GM10266 (cell line): ENCODE results near the gene FURIN.
A peak's percentile ranks its signal among the peaks of the same experiment; 100 is the strongest.
"Not testable (repeated sequence)": the region's sequence is repeated elsewhere in the genome, so short reads cannot be mapped to it uniquely, and the experiment has no call there.

ENCODE experiments used
- DNase-seq: peaks from one replicate; pipeline ENCODE4 v3.0.0; 2012; ENCODE audit errors: extremely low spot score
- CTCF ChIP-seq: IDR thresholded peaks from 2 replicates; pipeline ENCODE4 v1.5.1; 2012; ENCODE audit warnings: mild to moderate bottlenecking, low read depth; ENCODE audit not compliant: control insufficient read depth, insufficient read depth; ENCODE audit errors: missing control alignments

FURIN gene

GRCh38 chr15:90870354-90871138 is 2.2 kb downstream of the FURIN start:
- no peak for DNase-seq
- no peak for TF ChIP-seq CTCF

- peak; percentile 66 for DNase-seq
- TF ChIP-seq CTCF, result no peak
Measured at GRCh38 chr15:90871139-90871715, 2.8 kb downstream of the FURIN start.

GRCh38 chr15:90871716-90872485 is 3.5 kb downstream of the FURIN start:
- peak; percentile 59 for DNase-seq
- TF ChIP-seq CTCF, result no peak

GRCh38 chr15:90872486-90873184 is 4.2 kb downstream of the FURIN start:
- no peak for TF ChIP-seq CTCF
- DNase-seq, result peak; percentile 73

- no peak for DNase-seq
- no peak for TF ChIP-seq CTCF
Measured at GRCh38 chr15:90873488-90873997, 5.2 kb downstream of the FURIN start.

GRCh38 chr15:90873998-90874605 is 5.7 kb downstream of the FURIN start:
- no peak for TF ChIP-seq CTCF
- no peak for DNase-seq

- not testable (repeated sequence) for DNase-seq
Measured at GRCh38 chr15:90874986-90875385, 6.6 kb downstream of the FURIN start.
